ENCODE measurements around the gene TMTC4. TPM values are rescaled to one million over a fixed set of nuclear protein-coding genes. Genes with fewer than 3 reads are reported as not detected.

TMTC4 gene
- total RNA-seq, 2 donors from 2014 or later, result 8.2 to 17.9 TPM

DNA sequence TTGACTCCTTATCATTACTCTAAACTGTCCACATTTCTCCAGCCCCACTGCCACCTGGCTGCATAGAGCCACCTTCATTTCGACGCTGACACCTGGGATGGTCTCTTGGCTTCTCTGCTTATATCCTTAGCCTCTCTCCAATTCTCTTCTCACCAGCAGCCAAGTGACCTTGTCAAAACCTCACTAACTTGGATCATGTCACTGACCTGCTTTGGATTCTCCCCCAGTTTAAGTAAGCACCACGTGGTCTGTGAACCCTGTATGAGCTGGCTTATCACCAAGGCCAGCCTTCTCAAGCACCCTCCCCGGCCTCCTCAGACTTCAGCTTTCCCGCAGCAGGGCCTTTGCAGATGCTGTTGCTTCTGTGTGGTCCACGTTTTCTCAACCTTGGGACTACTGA, 73.7 kb downstream of the TMTC4 start:
- H3K9me3 ChIP-seq, result no peaks in the 10 kb centered on the region
- no peaks in the 10 kb centered on the region for H3K36me3 ChIP-seq
- TF ChIP-seq CTCF (IDR thresholded peaks at IDR 0.05), result no peak
- ATAC-seq (ENCODE audit: insufficient number of reproducible peaks, low FRiP score, low read depth) (no peak), DNase-seq (ENCODE audit: low spot score) (no peak)
- no peak overlapping the region for H3K27ac ChIP-seq
- H3K4me3 ChIP-seq, result no peak overlapping the region
- no peaks in the 10 kb centered on the region for H3K27me3 ChIP-seq (replicated peaks; ENCODE audit: insufficient read depth)
- no peaks in the 10 kb centered on the region for H3K4me1 ChIP-seq (ENCODE audit: control insufficient read depth in 1 of 2, low read depth in 2 of 2)

- no peaks in the 10 kb centered on the region for H3K27me3 ChIP-seq (replicated peaks; ENCODE audit: insufficient read depth)
- no peaks in the 10 kb centered on the region for H3K9me3 ChIP-seq
- H3K36me3 ChIP-seq, result no peaks in the 10 kb centered on the region
- H3K4me1 ChIP-seq (ENCODE audit: control insufficient read depth in 1 of 2, low read depth in 2 of 2), result no peaks in the 10 kb centered on the region
- H3K27ac ChIP-seq, result no peak overlapping the region
- H3K4me3 ChIP-seq, result no peak overlapping the region
- no peak for TF ChIP-seq CTCF (IDR thresholded peaks at IDR 0.05)
- ATAC-seq (ENCODE audit: insufficient number of reproducible peaks, low FRiP score, low read depth) (no peak), DNase-seq (ENCODE audit: low spot score) (no peak)
Measured at GRCh38 chr13:100600461-100600860, 74.1 kb downstream of the TMTC4 start.

- ATAC-seq (ENCODE audit: insufficient number of reproducible peaks, low FRiP score, low read depth) (no peak), DNase-seq (ENCODE audit: low spot score) (no peak)
- Histone ChIP-seq H3K9me3 (no peaks in the 10 kb centered on the region), H3K36me3 (no peaks in the 10 kb centered on the region), H3K27ac (no peak overlapping the region), H3K4me1 (ENCODE audit: control insufficient read depth in 1 of 2, low read depth in 2 of 2) (no peaks in the 10 kb centered on the region), H3K4me3 (no peak overlapping the region), H3K27me3 (replicated peaks; ENCODE audit: insufficient read depth) (no peaks in the 10 kb centered on the region)
- no peak for TF ChIP-seq CTCF (IDR thresholded peaks at IDR 0.05)
Measured at GRCh38 chr13:100597253-100597652, 77.3 kb downstream of the TMTC4 start.

- ATAC-seq (ENCODE audit: insufficient number of reproducible peaks, low FRiP score, low read depth) (no peak), DNase-seq (ENCODE audit: low spot score) (no peak)
- H3K9me3 ChIP-seq, result no peaks in the 10 kb centered on the region
- no peak for TF ChIP-seq CTCF (IDR thresholded peaks at IDR 0.05)
- no peak overlapping the region for H3K4me3 ChIP-seq
- H3K4me1 ChIP-seq (ENCODE audit: control insufficient read depth in 1 of 2, low read depth in 2 of 2), result no peaks in the 10 kb centered on the region
- H3K27ac ChIP-seq, result no peak overlapping the region
- no peaks in the 10 kb centered on the region for H3K27me3 ChIP-seq (replicated peaks; ENCODE audit: insufficient read depth)
- H3K36me3 ChIP-seq, result no peaks in the 10 kb centered on the region
Measured at GRCh38 chr13:100596516-100596915, 78.1 kb downstream of the TMTC4 start.

DNA sequence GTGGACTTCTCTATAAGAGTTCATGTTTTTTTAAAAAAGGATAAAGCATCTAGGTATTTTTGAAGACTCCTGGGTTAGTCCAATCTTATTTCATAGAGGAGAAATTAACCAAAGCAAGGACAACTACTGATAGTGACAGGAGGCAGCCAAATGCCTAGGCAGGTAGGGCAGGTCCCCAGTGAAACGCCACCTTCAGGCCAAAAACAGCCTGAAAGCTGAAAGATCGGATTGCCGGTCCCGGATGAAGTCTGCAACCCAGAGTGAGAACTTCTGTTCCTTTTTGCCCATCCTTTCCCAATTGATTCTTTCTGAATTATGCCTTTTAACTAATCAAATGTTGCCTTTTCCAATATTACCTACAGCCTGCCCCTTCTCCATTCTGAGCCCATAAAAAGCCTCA, 79.9 kb downstream of the TMTC4 start:
- DNase-seq (ENCODE audit: low spot score), result no peak
- Histone ChIP-seq H3K36me3 (no peaks in the 10 kb centered on the region), H3K27me3 (replicated peaks; ENCODE audit: insufficient read depth) (no peaks in the 10 kb centered on the region), H3K4me3 (no peak overlapping the region), H3K9me3 (no peaks in the 10 kb centered on the region), H3K4me1 (ENCODE audit: control insufficient read depth in 1 of 2, low read depth in 2 of 2) (no peaks in the 10 kb centered on the region), H3K27ac (no peak overlapping the region)
- TF ChIP-seq CTCF (IDR thresholded peaks at IDR 0.05), result no peak
- no peak for ATAC-seq (ENCODE audit: insufficient number of reproducible peaks, low FRiP score, low read depth)
